ENCODE data around the gene SOX5. TPM values are rescaled to one million over a fixed set of nuclear protein-coding genes. Genes with fewer than 3 reads are reported as not detected.

SOX5 gene
- polyA plus RNA-seq, 1 of the 3 experiments (the other 2 are of a cell fraction) = 0.21 TPM

GRCh38 chr12:23600919-23601318, 348.6 kb downstream of the SOX5 start:
- Histone ChIP-seq H3K4me2 (no peak overlapping the region), H3K4me3 (ENCODE audit: low read depth in 2 of 2, low read length in 1 of 2) (no peak overlapping the region), H2AFZ (ENCODE audit: low read depth) (no peak overlapping the region), H3K9ac (no peak overlapping the region), H3F3A (replicated peaks; ENCODE audit: insufficient read depth) (no peaks in the 10 kb centered on the region), H3K9me2 (no peaks in the 10 kb centered on the region), H3K27me3 (ENCODE audit: insufficient read depth) (no peaks in the 10 kb centered on the region), H3K27ac (ENCODE audit: low read depth in 2 of 2, low read length in 1 of 2) (no peak overlapping the region), H3K79me2 (ENCODE audit: insufficient read depth) (no peaks in the 10 kb centered on the region), H3K4me1 (ENCODE audit: control insufficient read depth in 1 of 2, insufficient read depth in 2 of 2, low read depth in 1 of 2, low read length in 1 of 2) (no peaks in the 10 kb centered on the region), H3K9me3 (no peaks in the 10 kb centered on the region), H3K36me3 (replicated peaks in 1 of 2; ENCODE audit: control insufficient read depth in 1 of 2, insufficient read depth in 2 of 2, low read length in 1 of 2) (no peaks in the 10 kb centered on the region), H4K20me1 (ENCODE audit: insufficient read depth) (no peaks in the 10 kb centered on the region)
- ChIA-PET POLR2A (no interaction called here), CTCF (interaction anchor here (0.6 kb wide), 1 partner anchor 370 kb away, joined by 3 read pairs; no protein-coding TSS in a partner anchor)
- TF ChIP-seq YY1 (IDR thresholded peaks at IDR 0.05; ENCODE audit: low read depth) (no peak), FOSL2 (IDR thresholded peaks at IDR 0.05; ENCODE audit: borderline replicate concordance, low read depth) (no peak)
- WGBS (ENCODE audit: low lambda C conversion rate) = 53% methylated on average over 5 of the region's 5 CpGs
- DNase-seq = no peak

DNA sequence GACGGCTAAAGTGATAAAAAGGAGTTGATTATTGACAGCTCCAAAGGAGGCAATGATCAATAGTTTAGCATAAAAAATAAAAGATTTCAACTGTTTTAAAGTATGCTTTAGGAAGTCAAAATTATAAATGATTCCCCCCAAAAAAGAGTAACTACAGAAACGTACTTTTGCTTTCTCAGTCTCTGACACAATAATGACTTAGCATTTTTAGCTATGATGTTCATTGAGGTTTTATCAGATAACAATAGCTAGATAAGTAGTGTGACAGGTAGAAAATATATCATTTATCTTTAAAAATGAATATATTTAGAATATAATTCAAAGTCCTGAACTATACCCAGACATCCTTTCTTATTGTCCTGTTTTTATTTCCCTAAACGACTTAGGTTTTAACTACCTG, 352.9 kb downstream of the SOX5 start:
- H3K4me1 ChIP-seq (ENCODE audit: control insufficient read depth in 1 of 2, insufficient read depth in 2 of 2, low read depth in 1 of 2, low read length in 1 of 2) = no peaks in the 10 kb centered on the region
- no peak overlapping the region for H3K9ac ChIP-seq
- ChIA-PET POLR2A (no interaction called here), CTCF (no interaction called here)
- TF ChIP-seq CHD2 (IDR thresholded peaks at IDR 0.05; ENCODE audit: low read length, partially characterized antibody) (no peak), FOXM1 (IDR thresholded peaks at IDR 0.05; ENCODE audit: low read depth) (no peak), ELF1 (IDR thresholded peaks at IDR 0.05) (no peak), MAX (IDR thresholded peaks at IDR 0.05; ENCODE audit: low read depth) (no peak), REST (IDR thresholded peaks at IDR 0.05; ENCODE audit: low read depth, low read length) (no peak), EZH2phosphoT487 (IDR thresholded peaks at IDR 0.05; ENCODE audit: borderline replicate concordance, low read depth) (no peak), SIN3A (IDR thresholded peaks at IDR 0.05; ENCODE audit: borderline replicate concordance, low read depth, low read length) (no peak), CTCF (IDR thresholded peaks at IDR 0.05) (no peak), TEAD4 (IDR thresholded peaks at IDR 0.05; ENCODE audit: borderline replicate concordance, insufficient read depth) (no peak), EP300 (IDR thresholded peaks at IDR 0.05; ENCODE audit: borderline replicate concordance in 1 of 2, low read depth in 1 of 2, low read length in 1 of 2) (no peak)
- no peak overlapping the region for H3K4me3 ChIP-seq (ENCODE audit: low read depth in 2 of 2, low read length in 1 of 2)
- WGBS (ENCODE audit: low lambda C conversion rate) = 57% methylated on average over 3 of the region's 3 CpGs
- no peak for DNase-seq
- H2AFZ ChIP-seq (ENCODE audit: low read depth) = no peak overlapping the region
- no peaks in the 10 kb centered on the region for H3K9me3 ChIP-seq
- H3K4me2 ChIP-seq = no peak overlapping the region
- no peaks in the 10 kb centered on the region for H3K27me3 ChIP-seq (ENCODE audit: insufficient read depth)
- no peaks in the 10 kb centered on the region for H3K36me3 ChIP-seq (replicated peaks in 1 of 2; ENCODE audit: control insufficient read depth in 1 of 2, insufficient read depth in 2 of 2, low read length in 1 of 2)
- no peaks in the 10 kb centered on the region for H3F3A ChIP-seq (replicated peaks; ENCODE audit: insufficient read depth)
- H3K9me2 ChIP-seq = no peaks in the 10 kb centered on the region
- H4K20me1 ChIP-seq (ENCODE audit: insufficient read depth) = no peaks in the 10 kb centered on the region
- H3K27ac ChIP-seq (ENCODE audit: low read depth in 2 of 2, low read length in 1 of 2) = no peak overlapping the region
- H3K79me2 ChIP-seq (ENCODE audit: insufficient read depth) = no peaks in the 10 kb centered on the region

Measured in SK-N-SH (cell line).